Neural cell (in vitro differentiated cells): Measurements from ENCODE around the gene DHDH. TPM values are rescaled to one million over a fixed set of nuclear protein-coding genes. Genes with fewer than 3 reads are reported as not detected.

Source experiments
- H2AFZ ChIP-seq: fragments of 200-600, 300-800 bp; sonication (generic), shearing (Covaris generic); 2 replicates; pipeline ENCODE4 v1.6.0; 2014; ENCODE audit warnings: low read depth, mild to moderate bottlenecking, antibody characterized with exemption, low read length, moderate library complexity
- H3F3A ChIP-seq: fragments of 200-600 bp; shearing (Covaris generic); 2 replicates; pipeline ENCODE4 v1.6.1; 2016; ENCODE audit warnings: mild to moderate bottlenecking, moderate library complexity, mixed read lengths, antibody characterized with exemption, low read length; ENCODE audit not compliant: insufficient read depth, poor library complexity, severe bottlenecking
- H3K27ac ChIP-seq: fragments of 200-600, 300-800 bp; sonication (generic), shearing (Covaris generic); 2 replicates; pipeline ENCODE4 v1.5.1; 2014; ENCODE audit warnings: mild to moderate bottlenecking, low read length, moderate library complexity
- H3K27me3 ChIP-seq: fragments of 300-800, 200-600 bp; sonication (generic), shearing (Covaris generic); 2 replicates; pipeline ENCODE4 v1.6.0; 2014; ENCODE audit warnings: mild to moderate bottlenecking, low read depth, low read length, moderate library complexity; ENCODE audit not compliant: insufficient read depth
- H3K36me3 ChIP-seq: fragments of 300-800, 200-600 bp; sonication (generic), shearing (Covaris generic); 2 replicates; pipeline ENCODE4 v1.5.1; 2014; ENCODE audit warnings: mild to moderate bottlenecking, antibody characterized with exemption, low read length, moderate library complexity; ENCODE audit not compliant: insufficient read depth
- H3K4me2 ChIP-seq: fragments of 300-800, 200-600 bp; sonication (generic), shearing (Covaris generic); 2 replicates; pipeline ENCODE4 v1.6.0; 2014; ENCODE audit warnings: mild to moderate bottlenecking, low read length
- H3K4me3 ChIP-seq: fragments of 300-800, 200-600 bp; sonication (generic), shearing (Covaris generic); 2 replicates; pipeline ENCODE4 v1.5.1; 2014; ENCODE audit warnings: mild to moderate bottlenecking, low read length, moderate library complexity
- H3K79me2 ChIP-seq: fragments of 200-600 bp; shearing (Covaris generic); replicated peaks from 2 replicates; pipeline ENCODE4 v1.6.0; 2014; ENCODE audit warnings: mild to moderate bottlenecking, low read length, moderate library complexity; ENCODE audit not compliant: insufficient read depth
- H3K9ac ChIP-seq: fragments of 300-800, 200-600 bp; sonication (generic), shearing (Covaris generic); 2 replicates; pipeline ENCODE4 v1.6.1; 2016; ENCODE audit warnings: mild to moderate bottlenecking, low read length, mixed read lengths
- H3K9me2 ChIP-seq: fragments of 200-600 bp; shearing (Covaris generic); 2 replicates; pipeline ENCODE4 v1.6.1; 2016; ENCODE audit warnings: mild to moderate bottlenecking, low read length, mixed read lengths; ENCODE audit not compliant: insufficient read depth
- H3K9me3 ChIP-seq: fragments of 200-600, 300-800 bp; sonication (generic), shearing (Covaris generic); 2 replicates; pipeline ENCODE4 v1.6.1; 2016; ENCODE audit warnings: mild to moderate bottlenecking, mixed run types, low read length, moderate library complexity, mixed read lengths
- H4K20me1 ChIP-seq: fragments of 200-600 bp; shearing (Covaris generic); 2 replicates; pipeline ENCODE4 v1.6.1; 2016; ENCODE audit warnings: mild to moderate bottlenecking, mixed run types; ENCODE audit not compliant: insufficient read depth
- CTCF ChIP-seq: fragments of 450-650 bp; IDR thresholded peaks from 2 replicates; pipeline ENCODE4 v1.5.1; 2014; ENCODE audit warnings: antibody characterized with exemption, mild to moderate bottlenecking, moderate library complexity; ENCODE audit not compliant: poor library complexity, severe bottlenecking
- EP300 ChIP-seq: fragments of 450-650 bp; conservative IDR thresholded peaks from 2 replicates; pipeline ENCODE4 v1.6.1; 2014; ENCODE audit warnings: antibody characterized with exemption, mild to moderate bottlenecking, moderate library complexity; ENCODE audit not compliant: poor library complexity, severe bottlenecking
- EZH2 ChIP-seq: fragments of 200-600, 300-800 bp; shearing (Covaris generic), sonication (generic); IDR thresholded peaks from 2 replicates; pipeline ENCODE4 v1.6.1; 2014; ENCODE audit warnings: antibody characterized with exemption, low read length, borderline replicate concordance, mild to moderate bottlenecking; ENCODE audit not compliant: insufficient read depth, poor library complexity, severe bottlenecking
- MXI1 ChIP-seq: fragments of 450-650 bp; conservative IDR thresholded peaks from 2 replicates; pipeline ENCODE4 v1.6.1; 2014; ENCODE audit warnings: antibody characterized with exemption, mild to moderate bottlenecking; ENCODE audit not compliant: poor library complexity, severe bottlenecking
- POLR2AphosphoS5 ChIP-seq: IDR thresholded peaks from 2 replicates; pipeline ENCODE4 v1.6.1; 2012
- RAD21 ChIP-seq: fragments of 450-650 bp; conservative IDR thresholded peaks from 2 replicates; pipeline ENCODE4 v1.6.1; 2014; ENCODE audit warnings: antibody characterized with exemption, mild to moderate bottlenecking, moderate library complexity
- REST ChIP-seq: IDR thresholded peaks from 2 replicates; pipeline ENCODE4 v1.6.1; 2012; ENCODE audit warnings: borderline replicate concordance
- SMC3 ChIP-seq: fragments of 450-650 bp; conservative IDR thresholded peaks from 2 replicates; pipeline ENCODE4 v1.6.1; 2014; ENCODE audit warnings: antibody characterized with exemption, mild to moderate bottlenecking, moderate library complexity; ENCODE audit not compliant: poor library complexity
- TAF1 ChIP-seq: IDR thresholded peaks from 2 replicates; pipeline ENCODE4 v1.6.1; 2012; ENCODE audit warnings: low read depth
- polyA plus RNA-seq: library from polyadenylated mRNA; depleted of rRNA; stranded (reverse); fragments of >200 nt; gene quantifications from 2 replicates; pipeline ENCODE4 v1.2.3, GENCODE V29; 2014

The DHDH gene
- polyA plus RNA-seq, 1 donor from 2014 or later, result 4.8 TPM

GRCh38 chr19:48910803-48911202 lies 22.7 kb upstream of the DHDH start:
- Histone ChIP-seq H3K9me2 (no peaks in the 10 kb centered on the region), H3K27me3 (no peaks in the 10 kb centered on the region), H3K9me3 (no peaks in the 10 kb centered on the region), H2AFZ (no peak overlapping the region), H3K4me2 (no peak overlapping the region), H3K9ac (no peak overlapping the region), H3K79me2 (no peaks in the 10 kb centered on the region), H3K36me3 (no peaks in the 10 kb centered on the region), H3F3A (no peaks in the 10 kb centered on the region), H3K27ac (no peak overlapping the region), H4K20me1 (no peaks in the 10 kb centered on the region), H3K4me3 (no peak overlapping the region)
- no peak for TF ChIP-seq TAF1
- no peak for TF ChIP-seq CTCF
- no peak for TF ChIP-seq EZH2
- TF ChIP-seq EP300, result no peak
- TF ChIP-seq REST, result no peak
- TF ChIP-seq POLR2AphosphoS5, result no peak
- TF ChIP-seq RAD21, result no peak
- no peak for TF ChIP-seq SMC3
- no peak for TF ChIP-seq MXI1

- Histone ChIP-seq H3K27ac (no peak overlapping the region), H3K9ac (no peak overlapping the region), H3K79me2 (no peaks in the 10 kb centered on the region), H3K27me3 (no peaks in the 10 kb centered on the region), H3K4me2 (no peak overlapping the region), H4K20me1 (no peaks in the 10 kb centered on the region), H3K9me2 (no peaks in the 10 kb centered on the region), H2AFZ (no peak overlapping the region), H3K4me3 (no peak overlapping the region), H3K9me3 (no peaks in the 10 kb centered on the region), H3K36me3 (no peaks in the 10 kb centered on the region), H3F3A (no peaks in the 10 kb centered on the region)
- TF ChIP-seq RAD21 (no peak), REST (no peak), SMC3 (no peak), EZH2 (no peak), MXI1 (no peak), CTCF (no peak), TAF1 (no peak), POLR2AphosphoS5 (no peak), EP300 (no peak)
These were observed 20.2 kb upstream of the DHDH start for GRCh38 chr19:48913114-48913889.
